Vagina (tissue), 2 donors: ENCODE results near the gene BCAS3.

ENCODE experiments used
- POLR2A ChIP-seq, 2 donors: fragments of 450-650 bp; IDR thresholded peaks; one replicate each; pipeline ENCODE4 v1.6.1; 2017; ENCODE audit warnings: antibody characterized with exemption in 2 of 2, mild to moderate bottlenecking in 2 of 2, moderate library complexity in 2 of 2
- POLR2AphosphoS5 ChIP-seq, 2 donors: sonication (generic); formaldehyde crosslinking; IDR thresholded peaks; one replicate each; pipeline ENCODE4 v1.9.0; 2017; ENCODE audit warnings: antibody characterized with exemption in 2 of 2, mild to moderate bottlenecking in 2 of 2, low read depth in 1 of 2; ENCODE audit not compliant: insufficient read depth in 1 of 2
- TF ChIP-seq, protein P1 (sequence below), 3 experiments: fragments of 450-650 bp in 2 of 3; fragments of 200-600 bp in 1 of 3; sonication (generic) in 1 of 3; IDR thresholded peaks; one replicate each; pipeline ENCODE4 v1.5.1; 2017 to 2019; ENCODE audit warnings: antibody characterized with exemption in 3 of 3, mild to moderate bottlenecking in 2 of 3, moderate library complexity in 2 of 3

DNA sequence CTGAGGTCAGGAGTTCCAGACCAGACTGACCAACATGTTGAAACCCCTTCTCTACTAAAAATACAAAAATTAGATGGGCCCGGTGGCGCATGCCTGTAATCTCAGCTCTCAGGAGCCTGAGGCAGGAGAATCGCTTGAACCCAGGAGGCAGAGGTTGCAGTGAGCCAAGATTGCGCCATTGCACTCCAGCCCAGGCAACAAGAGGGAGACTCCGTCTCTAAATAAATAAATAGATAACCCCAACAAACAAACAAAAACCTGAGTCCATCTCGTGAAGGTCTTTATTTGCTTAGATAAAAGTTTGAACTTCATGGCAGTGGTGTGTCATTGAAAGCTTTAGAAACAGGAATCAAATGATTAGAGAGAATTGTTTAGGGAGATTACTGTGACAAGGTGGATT lies 167.4 kb downstream of the BCAS3 start:
- TF ChIP-seq, protein P1, sequence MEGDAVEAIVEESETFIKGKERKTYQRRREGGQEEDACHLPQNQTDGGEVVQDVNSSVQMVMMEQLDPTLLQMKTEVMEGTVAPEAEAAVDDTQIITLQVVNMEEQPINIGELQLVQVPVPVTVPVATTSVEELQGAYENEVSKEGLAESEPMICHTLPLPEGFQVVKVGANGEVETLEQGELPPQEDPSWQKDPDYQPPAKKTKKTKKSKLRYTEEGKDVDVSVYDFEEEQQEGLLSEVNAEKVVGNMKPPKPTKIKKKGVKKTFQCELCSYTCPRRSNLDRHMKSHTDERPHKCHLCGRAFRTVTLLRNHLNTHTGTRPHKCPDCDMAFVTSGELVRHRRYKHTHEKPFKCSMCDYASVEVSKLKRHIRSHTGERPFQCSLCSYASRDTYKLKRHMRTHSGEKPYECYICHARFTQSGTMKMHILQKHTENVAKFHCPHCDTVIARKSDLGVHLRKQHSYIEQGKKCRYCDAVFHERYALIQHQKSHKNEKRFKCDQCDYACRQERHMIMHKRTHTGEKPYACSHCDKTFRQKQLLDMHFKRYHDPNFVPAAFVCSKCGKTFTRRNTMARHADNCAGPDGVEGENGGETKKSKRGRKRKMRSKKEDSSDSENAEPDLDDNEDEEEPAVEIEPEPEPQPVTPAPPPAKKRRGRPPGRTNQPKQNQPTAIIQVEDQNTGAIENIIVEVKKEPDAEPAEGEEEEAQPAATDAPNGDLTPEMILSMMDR (IDR thresholded peaks at IDR 0.05), result no peak
- no peak for TF ChIP-seq POLR2A (IDR thresholded peaks at IDR 0.05)
- no peak for TF ChIP-seq POLR2AphosphoS5 (IDR thresholded peaks at IDR 0.05; ENCODE audit: insufficient read depth in 1 of 2, low read depth in 1 of 2)
